DOHH2 (cell line): ENCODE measurements around the gene SUCO.

ENCODE experiments used
- CTCF ChIP-seq: fragments of 200-600 bp; sonication (generic); IDR thresholded peaks from one replicate; pipeline ENCODE4 v1.5.1; 2014; ENCODE audit warnings: antibody characterized with exemption, mild to moderate bottlenecking, low read depth, low read length; ENCODE audit not compliant: poor library complexity, severe bottlenecking
- EZH2phosphoT487 ChIP-seq: fragments of 200-600 bp; sonication (generic); IDR thresholded peaks from 2 replicates; pipeline ENCODE4 v1.6.1; 2017; ENCODE audit warnings: borderline replicate concordance, mild to moderate bottlenecking, antibody characterized with exemption, low read length, moderate library complexity, mixed read lengths

GRCh38 chr1:172628401-172628800, 95.5 kb downstream of the SUCO start:
- no peak for TF ChIP-seq CTCF
- no peak for TF ChIP-seq EZH2phosphoT487
